Activated effector memory CD4-positive, alpha-beta T cell treated with Interleukin-2 at 50 U/mL for 16 hours (primary cell): Measurements from ENCODE around the gene PPP3CA.

Source experiments
- DNase-seq: peaks from one replicate; pipeline ENCODE4 v3.0.0-alpha.2; 2020

The PPP3CA gene

GRCh38 chr4:101329592-101329991 lies 17.7 kb downstream of the PPP3CA start:
- DNase-seq = no peak

GRCh38 chr4:101328063-101328602 lies 19.2 kb downstream of the PPP3CA start:
- no peak for DNase-seq

- DNase-seq = no peak
Observed at GRCh38 chr4:101326576-101326975, 20.8 kb downstream of the PPP3CA start.

GRCh38 chr4:101322743-101323142 lies 24.6 kb downstream of the PPP3CA start:
- no peak for DNase-seq

GRCh38 chr4:101321481-101322042 lies 25.8 kb downstream of the PPP3CA start:
- no peak for DNase-seq

GRCh38 chr4:101315786-101316185 lies 31.5 kb downstream of the PPP3CA start:
- DNase-seq = no peak

GRCh38 chr4:101315041-101315440 lies 32.3 kb downstream of the PPP3CA start:
- DNase-seq = no peak

GRCh38 chr4:101309925-101310324 lies 37.4 kb downstream of the PPP3CA start:
- no peak for DNase-seq

- DNase-seq = no peak
Observed at GRCh38 chr4:101307899-101308298, 39.4 kb downstream of the PPP3CA start.

- no peak for DNase-seq
Observed at GRCh38 chr4:101306764-101307615, 40.3 kb downstream of the PPP3CA start.

- DNase-seq = no peak
Observed at GRCh38 chr4:101306225-101306624, 41.1 kb downstream of the PPP3CA start.

- DNase-seq = no peak
Observed at GRCh38 chr4:101304916-101305315, 42.4 kb downstream of the PPP3CA start.

GRCh38 chr4:101299899-101300540 lies 47.3 kb downstream of the PPP3CA start:
- DNase-seq = no peak

GRCh38 chr4:101299021-101299420 lies 48.3 kb downstream of the PPP3CA start:
- DNase-seq = no peak

- no peak for DNase-seq
Observed at GRCh38 chr4:101295691-101296090, 51.6 kb downstream of the PPP3CA start.

GRCh38 chr4:101294597-101294996 lies 52.7 kb downstream of the PPP3CA start:
- no peak for DNase-seq

GRCh38 chr4:101292901-101293300 lies 54.4 kb downstream of the PPP3CA start:
- no peak for DNase-seq

- DNase-seq = no peak
Observed at GRCh38 chr4:101292214-101292613, 55.1 kb downstream of the PPP3CA start.

- DNase-seq = no peak
Observed at GRCh38 chr4:101291198-101291597, 56.1 kb downstream of the PPP3CA start.

GRCh38 chr4:101290654-101291053 lies 56.7 kb downstream of the PPP3CA start:
- no peak for DNase-seq

GRCh38 chr4:101289306-101289705 lies 58.0 kb downstream of the PPP3CA start:
- DNase-seq = no peak

GRCh38 chr4:101288365-101289145 lies 58.8 kb downstream of the PPP3CA start:
- no peak for DNase-seq

GRCh38 chr4:101287324-101287723 lies 60.0 kb downstream of the PPP3CA start:
- DNase-seq = no peak
